G401.6 (cell line): Measurements from ENCODE around the gene NOSTRIN.
"Not testable (repeated sequence)": the region's sequence is repeated elsewhere in the genome, so short reads cannot be mapped to it uniquely, and the experiment has no call there.

Experiments
- FAIRE-seq: peaks from 2 replicates; lab custom pipeline; 2012; peaks lifted over from hg19 to GRCh38; lab: Jason Lieb, UNC

NOSTRIN gene, protein sequence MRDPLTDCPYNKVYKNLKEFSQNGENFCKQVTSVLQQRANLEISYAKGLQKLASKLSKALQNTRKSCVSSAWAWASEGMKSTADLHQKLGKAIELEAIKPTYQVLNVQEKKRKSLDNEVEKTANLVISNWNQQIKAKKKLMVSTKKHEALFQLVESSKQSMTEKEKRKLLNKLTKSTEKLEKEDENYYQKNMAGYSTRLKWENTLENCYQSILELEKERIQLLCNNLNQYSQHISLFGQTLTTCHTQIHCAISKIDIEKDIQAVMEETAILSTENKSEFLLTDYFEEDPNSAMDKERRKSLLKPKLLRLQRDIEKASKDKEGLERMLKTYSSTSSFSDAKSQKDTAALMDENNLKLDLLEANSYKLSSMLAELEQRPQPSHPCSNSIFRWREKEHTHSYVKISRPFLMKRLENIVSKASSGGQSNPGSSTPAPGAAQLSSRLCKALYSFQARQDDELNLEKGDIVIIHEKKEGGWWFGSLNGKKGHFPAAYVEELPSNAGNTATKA

DNA sequence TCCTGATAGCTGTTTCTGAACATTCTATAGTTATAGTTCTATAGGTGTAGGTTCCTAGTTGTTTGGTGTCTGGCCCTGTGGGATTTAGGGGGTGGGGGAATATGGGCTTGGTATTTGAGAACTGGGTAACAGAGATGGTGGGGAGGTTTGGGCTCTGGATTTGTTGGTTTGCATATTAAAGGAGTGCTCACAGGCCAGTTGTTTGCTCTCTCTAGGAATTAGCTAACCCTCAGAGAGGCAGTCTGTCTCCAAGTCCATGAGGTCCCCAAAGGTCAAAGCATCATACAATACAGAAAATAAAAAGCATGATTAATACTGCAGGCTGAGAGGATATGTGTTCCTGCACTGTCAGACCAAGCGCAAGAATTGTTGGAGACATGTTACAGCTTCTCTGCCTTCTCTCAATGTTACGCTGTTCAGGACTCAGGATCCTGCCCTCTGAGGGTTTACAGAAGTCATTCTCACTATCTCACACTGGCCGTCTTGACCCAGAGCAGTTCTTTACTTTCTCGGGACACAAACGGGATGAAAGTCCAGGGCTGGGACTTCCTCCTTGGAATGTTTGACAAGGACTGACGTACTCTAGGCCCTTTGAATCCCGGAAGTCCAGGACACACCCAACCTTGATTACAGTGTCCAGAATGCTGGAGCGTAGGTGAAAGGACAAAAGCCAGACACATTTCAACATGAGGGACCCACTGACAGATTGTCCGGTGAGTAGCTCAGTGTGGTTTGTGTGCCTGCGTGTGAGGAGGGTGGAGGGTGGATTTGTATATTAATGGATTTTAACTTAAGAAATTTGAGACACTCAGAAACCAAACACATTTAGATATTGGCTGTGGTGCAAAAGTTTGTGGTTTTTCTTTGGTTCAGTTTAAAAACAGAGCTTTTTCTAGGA lies at the start of gene NOSTRIN:
TSS of gene NOSTRIN (plus strand) at position 677 of the 898 bp plus-strand sequence. CDS start at position 687, 10 bp downstream.
- FAIRE-seq, result no peak

DNA sequence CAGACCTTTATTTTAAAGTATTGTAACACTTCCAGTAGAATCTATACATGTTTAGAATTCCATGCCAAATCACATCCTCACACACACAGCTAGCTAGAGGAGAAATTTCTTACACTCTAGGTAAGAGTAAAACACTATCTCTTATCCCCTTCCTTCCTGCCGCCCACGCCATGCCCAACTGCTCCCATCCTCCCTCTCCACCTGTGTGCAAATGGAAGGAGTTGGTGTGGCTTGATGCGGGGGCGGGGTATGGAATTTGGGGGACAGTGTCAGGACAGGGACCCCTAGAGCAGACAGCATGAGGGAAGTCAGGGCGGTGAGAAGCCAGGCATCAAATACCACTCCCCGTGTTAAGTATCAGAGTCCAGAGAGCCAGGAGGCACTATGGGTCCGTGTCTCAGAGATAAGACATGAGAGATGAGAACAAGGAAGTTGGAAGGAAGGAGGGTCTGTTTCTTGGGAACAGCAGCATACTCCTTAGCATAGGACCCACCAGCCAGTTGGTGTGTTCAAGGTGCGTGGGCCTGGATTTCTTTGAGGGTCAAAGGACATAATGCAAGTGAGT lies 48.6 kb upstream of the NOSTRIN start:
- FAIRE-seq, result no peak

DNA sequence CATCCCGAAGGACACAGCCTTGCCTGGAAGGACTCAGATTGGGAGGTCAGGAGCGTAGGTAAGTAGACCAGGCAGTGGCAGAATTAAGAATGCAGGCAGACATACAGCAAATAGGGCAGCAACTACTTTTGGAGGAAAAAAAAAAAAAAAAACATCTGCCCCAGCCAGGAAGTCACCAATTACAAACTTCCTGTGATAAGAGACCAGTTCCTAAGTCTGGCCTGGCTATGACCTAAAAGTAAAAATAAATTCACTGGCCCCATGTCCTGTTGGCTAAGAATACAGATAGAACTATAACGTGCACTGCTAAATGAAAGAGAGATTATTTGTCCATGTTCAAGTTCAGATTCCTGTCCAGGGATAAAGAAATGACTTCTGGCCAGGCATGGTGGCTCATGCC lies 45.2 kb upstream of the NOSTRIN start:
- FAIRE-seq, result no peak

DNA sequence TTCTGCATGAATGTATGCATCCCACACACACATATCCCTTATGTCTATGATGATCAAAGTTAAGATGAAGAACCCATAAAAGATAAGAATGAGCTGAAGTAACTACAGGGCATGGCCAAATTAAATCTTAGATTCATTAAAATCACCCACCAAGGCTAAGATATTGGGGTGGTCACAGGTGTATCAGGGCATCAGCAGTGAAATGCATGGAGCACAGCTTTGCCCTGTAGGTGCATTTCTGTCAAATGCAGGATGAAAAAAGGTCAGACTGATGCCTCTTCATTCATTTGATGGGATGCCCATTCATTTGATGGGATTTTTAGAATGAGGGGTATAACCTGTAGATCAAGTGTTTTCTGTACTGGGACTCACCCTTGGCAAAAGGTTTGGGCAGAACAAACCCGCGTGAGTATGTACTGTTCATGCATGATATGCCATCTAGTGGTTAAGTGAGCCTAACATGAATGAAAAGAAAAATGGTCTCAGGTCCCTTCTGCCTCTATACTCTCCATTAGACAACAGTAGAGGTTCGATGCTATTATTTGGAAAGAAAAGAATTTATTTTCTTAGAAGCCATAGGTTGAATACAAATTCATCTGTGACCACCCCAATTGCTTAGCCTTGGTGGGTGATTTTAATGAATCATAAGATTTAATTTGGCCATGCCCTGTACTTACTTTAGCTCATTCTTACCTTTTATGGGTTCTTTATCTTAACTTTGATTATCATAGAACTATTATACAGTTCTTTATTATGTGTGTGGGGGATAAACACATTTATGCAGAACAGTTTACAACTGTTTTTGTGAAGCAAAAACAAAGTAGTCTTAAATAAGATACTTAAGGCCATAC lies 43.2 kb upstream of the NOSTRIN start:
- peak; percentile 80 for FAIRE-seq

DNA sequence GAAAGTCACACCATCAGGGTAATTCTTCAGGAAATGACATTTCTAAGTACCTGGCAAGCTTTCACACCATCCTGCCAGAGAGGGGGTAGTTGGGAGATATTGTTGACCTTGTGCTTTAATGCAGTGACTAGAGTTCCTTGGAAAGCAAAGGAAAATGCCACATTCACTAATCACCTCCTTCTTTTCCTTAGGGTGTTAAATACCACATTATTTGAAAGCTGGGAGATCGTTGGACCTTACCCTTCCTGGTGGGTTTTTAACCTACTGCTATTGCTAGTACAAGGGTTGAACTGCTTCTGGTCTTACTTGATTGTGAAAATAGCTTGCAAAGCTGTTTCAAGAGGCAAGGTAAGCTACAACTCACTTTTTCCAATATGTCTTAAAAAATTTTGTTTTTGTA lies 37.0 kb upstream of the NOSTRIN start:
- no peak for FAIRE-seq

DNA sequence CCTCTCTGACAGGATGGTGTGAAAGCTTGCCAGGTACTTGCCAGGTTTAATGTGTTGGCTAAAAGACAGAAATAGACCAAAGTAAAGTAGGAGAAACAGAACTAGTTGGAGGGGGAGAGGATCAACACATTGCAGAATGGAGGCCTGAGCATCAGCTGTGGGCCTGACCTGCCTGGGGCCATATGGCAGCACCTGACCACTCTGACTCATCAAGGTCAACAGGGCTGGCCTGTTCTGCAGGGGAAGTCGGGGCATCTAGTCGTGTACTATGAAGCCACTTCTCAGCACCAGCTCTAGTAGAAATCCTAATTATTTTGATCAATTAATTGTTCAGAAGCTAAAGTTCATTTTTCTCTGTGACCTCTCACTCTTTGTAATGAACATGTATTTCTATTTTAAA lies 35.8 kb upstream of the NOSTRIN start:
- no peak for FAIRE-seq

DNA sequence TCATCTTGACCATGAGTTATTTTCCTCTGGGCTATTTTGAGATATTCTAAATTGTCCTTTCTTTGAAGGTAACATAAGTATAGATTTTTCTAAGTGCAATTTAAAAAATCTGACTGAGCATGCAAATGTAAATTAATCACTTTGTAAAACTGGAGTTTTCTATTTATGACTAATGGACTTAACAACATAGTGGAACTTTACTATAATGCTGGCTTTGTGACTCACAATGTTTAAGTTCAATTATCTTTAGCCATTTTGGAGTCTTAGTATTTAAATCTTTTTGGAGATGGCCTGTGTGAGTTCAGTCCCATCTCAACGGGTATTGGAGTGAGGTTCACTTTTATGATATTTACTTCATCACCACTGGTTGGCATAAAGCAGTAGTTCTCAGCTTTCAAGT lies 35.2 kb upstream of the NOSTRIN start:
- no peak for FAIRE-seq

DNA sequence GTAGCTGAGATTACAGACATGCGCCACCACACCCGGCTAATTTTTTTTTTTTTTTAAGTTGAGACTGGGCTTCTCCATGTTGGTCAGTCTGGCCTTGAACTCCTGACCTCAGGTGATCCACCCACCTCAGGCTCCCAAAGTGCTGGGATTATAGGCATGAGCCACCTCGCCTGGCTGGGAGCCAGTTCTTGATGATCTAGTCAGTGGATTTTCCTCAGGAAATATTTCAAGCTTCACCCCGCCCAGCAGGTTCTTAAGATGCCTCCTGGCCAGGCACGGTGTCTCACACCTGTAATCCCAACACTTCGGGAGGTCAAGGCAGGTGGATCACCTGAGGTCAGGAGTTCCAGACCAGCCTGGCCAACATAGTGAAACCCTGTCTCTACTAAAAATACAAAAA lies 34.1 kb upstream of the NOSTRIN start:
- not testable (repeated sequence) for FAIRE-seq

DNA sequence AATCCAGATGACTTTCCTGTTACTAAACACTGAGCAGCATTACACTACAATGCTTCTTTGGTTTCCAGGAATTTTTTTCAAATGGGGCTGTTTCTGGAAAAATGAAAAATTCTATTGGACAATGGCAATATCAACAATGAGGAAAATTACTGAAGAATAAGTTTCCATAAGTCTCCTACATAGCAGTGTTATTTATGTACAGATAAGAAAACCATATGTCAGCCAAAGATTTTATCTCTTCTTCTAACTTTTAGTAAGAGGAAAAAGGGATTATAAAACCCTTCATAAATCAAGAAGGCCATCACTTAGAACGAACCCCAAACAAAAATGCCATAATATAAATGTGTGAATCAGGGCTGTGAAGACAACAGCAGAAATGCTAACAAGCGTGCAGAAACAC lies 31.6 kb upstream of the NOSTRIN start:
- no peak for FAIRE-seq

DNA sequence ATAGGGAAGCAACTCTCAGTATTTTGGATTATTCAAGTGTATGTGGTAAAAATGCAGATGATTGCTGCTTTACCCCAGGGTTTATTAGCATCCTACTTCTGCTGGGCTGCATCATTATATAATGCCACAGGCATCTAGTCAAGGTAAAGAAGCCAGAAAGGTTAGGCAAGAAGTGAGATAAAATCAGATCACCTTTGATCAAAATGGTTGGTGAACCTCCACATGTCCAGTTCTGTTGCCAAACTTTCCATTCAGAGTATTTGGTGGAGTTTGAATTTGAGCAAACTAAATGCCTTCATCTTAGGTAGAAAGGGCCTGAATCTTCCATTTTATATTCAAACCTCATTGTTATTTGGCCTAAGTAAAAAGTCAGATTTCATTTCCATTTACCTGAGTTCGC lies 29.7 kb upstream of the NOSTRIN start:
- no peak for FAIRE-seq

DNA sequence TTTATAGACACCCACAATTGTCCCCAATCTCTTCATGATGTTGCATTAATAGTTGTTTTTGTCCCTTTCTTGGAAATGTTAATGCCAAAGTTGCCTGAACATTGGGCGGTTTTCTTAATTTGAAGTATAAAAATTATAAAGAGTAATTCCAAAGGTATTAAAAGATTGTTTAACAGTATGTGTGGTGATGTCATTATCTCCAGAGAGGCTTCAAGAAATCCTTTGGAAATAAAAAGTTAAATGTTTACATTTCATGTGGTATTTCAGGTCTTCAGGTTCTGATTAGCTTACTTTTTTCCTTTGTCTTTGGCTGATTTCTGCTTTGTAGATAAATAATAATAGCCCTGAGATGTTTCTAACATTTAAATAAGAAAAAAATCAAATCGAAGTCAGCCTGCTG lies 29.3 kb upstream of the NOSTRIN start:
- no peak for FAIRE-seq

DNA sequence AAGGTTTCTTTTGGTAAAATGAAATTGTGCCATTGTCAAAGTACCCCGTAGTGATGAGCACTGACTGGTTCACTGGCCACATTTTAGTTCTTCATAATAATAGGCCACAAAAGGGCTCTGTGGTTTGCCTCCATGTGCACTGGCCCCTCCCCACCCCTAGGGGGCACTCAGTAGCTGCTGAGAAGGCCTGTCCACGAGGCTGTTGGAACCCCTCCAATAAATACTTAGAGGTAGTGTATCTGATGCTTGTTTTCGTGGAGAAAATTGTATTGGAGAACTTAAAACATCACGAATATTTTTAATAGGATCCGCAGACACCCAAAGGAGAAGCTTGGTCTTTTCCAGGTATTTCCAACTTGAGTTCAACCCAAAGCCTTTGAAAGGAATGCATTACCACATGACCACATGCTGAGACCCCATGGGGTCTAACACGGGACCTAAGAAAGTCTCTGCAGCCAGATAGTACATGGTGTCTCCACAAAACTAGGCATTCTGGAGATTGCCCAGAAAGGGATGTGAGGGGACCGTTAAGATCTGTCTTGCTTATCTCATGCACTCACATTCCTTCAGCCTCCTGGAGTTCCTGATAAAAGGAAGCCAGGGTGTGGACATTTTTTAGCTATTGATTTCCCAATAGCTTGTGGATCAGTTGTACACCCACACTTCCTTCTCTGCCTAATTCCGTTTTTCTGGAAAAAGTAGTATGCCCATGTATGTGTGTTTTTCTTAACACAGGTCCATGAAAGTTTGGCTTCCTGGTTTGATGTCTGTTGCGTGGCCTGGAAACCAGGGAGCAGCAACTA lies 28.5 kb upstream of the NOSTRIN start:
- FAIRE-seq, result no peak

DNA sequence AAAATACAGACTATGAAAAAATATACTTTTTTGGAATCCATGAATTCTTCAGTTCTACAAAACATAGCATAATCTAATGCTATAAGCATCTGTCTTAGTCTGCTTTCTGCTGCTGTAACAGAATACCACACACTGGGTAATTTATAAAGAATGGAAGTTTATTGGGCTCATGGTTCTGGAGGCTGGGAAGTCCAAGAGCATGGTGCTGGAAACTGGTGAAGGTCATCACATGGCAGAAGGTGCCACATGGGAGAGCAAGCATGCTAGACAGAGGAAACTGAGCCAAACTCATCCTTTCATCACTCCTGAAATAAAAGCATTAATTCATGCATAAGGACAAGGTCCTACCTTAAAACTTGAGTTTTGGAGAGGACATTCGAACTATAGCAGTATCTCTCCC lies 26.6 kb upstream of the NOSTRIN start:
- no peak for FAIRE-seq

DNA sequence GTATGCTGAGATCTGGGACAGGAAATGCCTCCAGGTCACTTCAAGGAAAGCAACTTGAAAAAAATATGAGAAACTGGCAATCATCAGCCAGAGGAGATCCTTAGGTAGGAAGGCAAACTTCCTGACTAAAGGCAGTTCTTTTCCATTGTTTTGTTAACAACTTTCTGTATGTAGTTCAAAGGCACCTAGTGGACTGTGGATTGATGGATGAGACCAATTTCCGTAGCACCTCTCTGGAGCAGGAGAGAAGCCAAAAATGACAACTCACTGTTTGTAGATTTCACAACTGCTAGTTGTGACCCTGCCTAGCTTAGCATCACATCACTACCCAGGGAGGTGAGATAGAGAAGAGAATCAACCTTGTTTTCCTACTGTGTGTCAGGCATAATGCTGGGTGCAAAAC lies 21.8 kb upstream of the NOSTRIN start:
- FAIRE-seq, result no peak

DNA sequence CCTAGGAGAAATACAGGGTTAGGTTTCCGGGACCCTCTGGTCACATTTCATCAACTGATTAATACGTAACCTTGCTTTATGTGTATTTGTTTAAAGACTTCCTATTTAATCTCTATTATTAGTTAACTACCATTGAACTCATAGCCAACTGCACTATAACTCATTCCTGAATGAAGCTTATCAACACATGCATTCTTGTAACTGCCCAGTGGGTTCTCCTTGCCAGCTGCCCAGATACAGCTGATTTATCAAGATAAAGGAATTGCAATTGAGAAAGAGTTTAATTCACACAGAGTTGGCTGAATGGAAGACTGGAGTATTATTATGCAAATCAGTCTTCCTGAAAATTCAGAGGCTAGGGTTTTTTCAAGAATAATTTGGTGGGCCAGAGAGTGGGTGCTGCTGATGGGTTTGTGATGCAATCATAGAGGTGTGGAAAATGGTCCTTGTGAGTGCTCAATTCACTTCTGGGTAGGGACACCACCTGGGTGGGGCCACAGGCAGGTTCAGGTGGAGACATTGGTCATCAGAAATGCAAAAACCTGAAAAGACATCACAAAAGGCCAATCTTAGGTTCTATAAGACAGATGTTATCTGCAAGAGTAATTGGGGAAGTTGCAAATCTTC lies 21.1 kb upstream of the NOSTRIN start:
- no peak for FAIRE-seq

DNA sequence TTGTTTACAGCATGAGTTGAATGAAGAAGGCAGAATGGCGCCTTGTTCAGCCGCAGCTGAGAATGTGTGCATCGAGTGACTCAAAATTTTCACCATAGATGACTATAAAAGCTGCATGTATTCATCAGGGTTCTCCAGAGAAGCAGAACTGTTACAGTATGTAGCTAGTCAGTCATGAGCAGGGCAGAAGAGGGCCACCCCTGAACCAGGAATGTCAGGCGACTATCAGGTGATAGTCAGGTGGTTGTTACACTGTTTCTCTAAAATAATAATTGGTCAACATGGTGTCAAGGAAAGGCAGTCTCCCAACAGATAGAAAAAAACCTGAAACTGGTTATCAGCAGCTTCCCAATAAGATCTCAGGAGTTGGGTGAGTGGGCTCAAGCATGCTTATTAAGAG lies 20.2 kb upstream of the NOSTRIN start:
- FAIRE-seq, result no peak

DNA sequence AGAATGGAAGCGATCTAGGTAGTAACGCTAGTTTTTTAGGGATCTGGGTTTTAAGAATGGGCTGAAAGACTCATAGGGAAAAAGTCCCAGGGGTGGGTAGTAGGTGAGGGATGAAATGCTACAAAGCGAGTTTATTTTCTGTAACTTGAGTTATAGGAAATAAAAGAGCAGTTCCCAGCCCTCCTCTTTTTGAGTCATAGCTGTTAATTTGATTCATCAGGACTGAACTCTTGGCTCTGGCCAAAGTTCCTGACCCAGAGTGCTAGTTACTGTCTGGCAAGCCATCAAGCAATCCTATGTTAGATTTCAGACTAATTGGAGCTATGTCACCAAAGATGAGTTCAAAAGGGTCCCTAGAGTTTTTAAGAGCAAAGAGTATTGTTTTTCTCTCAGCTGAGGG lies 17.4 kb upstream of the NOSTRIN start:
- FAIRE-seq, result no peak

DNA sequence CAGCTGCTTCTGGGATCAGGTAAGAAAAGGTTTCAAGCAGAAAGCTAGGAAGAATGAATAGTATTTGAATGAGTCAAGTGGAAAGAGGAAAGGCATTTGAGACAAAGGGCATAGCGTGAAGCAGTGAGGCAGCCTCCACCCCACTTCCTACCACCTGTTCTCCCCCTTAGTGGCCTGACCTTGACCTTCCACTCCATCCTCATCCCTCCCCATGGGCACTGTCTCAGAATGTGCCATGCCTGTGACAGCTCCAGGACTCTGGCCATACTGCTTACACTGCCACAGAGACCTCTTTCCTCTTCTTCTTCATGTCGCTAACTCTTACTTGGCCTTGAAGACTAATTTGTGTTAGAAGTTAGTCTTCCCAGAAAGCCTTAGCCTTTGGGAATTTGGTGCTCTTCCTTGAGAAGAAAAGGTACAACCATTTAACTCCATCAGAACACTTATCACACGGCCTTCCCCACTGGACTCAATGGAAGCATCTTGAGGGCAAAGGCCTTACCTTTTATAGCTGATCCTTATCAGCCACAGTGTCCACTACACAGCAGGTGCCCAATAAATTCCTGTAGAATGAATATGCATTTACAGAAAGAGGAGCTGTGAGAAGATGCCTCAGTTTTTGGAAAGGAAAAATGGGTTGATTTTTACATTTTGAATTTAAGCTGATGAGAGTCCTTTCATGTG lies 15.2 kb upstream of the NOSTRIN start:
- no peak for FAIRE-seq

DNA sequence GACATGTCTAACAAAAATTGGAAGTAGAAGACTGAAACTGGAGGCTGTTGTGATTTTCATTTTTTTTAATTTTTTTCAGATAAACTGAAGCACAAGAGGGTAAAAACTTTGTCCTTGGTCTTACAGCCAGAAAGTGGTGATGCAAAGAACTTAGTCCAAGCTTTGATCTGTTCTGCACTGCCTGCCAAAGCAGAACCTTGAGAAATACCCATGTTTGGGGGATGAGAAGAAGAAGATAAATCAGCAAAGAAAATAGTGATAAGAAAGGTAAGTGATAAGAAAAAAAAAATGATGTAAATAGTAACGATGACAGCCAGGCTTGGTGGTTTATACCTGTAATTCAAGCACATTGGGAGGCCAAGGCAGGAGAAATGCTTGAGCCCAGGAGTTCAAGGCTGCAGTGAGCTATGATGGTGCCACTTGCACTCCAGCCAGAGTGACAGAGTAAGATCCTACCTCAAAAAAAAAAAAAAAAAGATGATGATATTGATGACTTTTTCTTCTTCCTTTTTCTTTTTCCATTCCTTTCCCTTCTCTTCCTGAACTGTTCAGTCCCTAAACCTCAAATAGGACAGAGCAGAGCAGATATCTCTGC lies 14.6 kb upstream of the NOSTRIN start:
- FAIRE-seq, result no peak

DNA sequence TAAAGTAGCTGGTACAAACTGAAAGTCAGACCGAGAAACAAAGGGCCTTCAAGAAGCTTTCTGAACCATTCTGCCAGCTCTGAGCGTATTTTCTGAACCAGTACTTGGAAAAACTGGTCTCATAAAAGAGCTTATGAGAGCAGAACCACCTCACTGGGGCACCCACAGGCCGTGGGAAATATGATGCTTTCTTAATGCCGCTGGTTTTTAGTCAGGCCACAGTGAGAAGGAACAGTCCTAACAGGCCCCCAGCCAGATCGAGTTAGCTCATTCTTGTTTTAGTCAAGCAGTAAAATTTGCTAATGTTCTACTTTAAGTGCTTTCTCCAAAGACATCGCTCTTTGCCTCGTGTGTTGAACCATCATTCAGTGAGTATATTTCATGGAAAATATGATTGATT lies 12.7 kb upstream of the NOSTRIN start:
- no peak for FAIRE-seq
